NCI-H2196 treated with DMSO at 0.1 percent for 48 hours (cell line): Measurements from ENCODE around the gene SLC26A6.
A peak's percentile ranks its signal among the peaks of the same experiment; 100 is the strongest.

Experiments used
- DNase-seq: peaks from one replicate; lab custom pipeline; 2025; ENCODE audit not compliant: unreplicated experiment; lab: John Stamatoyannopoulos, UW

Gene SLC26A6, protein sequence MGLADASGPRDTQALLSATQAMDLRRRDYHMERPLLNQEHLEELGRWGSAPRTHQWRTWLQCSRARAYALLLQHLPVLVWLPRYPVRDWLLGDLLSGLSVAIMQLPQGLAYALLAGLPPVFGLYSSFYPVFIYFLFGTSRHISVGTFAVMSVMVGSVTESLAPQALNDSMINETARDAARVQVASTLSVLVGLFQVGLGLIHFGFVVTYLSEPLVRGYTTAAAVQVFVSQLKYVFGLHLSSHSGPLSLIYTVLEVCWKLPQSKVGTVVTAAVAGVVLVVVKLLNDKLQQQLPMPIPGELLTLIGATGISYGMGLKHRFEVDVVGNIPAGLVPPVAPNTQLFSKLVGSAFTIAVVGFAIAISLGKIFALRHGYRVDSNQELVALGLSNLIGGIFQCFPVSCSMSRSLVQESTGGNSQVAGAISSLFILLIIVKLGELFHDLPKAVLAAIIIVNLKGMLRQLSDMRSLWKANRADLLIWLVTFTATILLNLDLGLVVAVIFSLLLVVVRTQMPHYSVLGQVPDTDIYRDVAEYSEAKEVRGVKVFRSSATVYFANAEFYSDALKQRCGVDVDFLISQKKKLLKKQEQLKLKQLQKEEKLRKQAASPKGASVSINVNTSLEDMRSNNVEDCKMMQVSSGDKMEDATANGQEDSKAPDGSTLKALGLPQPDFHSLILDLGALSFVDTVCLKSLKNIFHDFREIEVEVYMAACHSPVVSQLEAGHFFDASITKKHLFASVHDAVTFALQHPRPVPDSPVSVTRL

DNA sequence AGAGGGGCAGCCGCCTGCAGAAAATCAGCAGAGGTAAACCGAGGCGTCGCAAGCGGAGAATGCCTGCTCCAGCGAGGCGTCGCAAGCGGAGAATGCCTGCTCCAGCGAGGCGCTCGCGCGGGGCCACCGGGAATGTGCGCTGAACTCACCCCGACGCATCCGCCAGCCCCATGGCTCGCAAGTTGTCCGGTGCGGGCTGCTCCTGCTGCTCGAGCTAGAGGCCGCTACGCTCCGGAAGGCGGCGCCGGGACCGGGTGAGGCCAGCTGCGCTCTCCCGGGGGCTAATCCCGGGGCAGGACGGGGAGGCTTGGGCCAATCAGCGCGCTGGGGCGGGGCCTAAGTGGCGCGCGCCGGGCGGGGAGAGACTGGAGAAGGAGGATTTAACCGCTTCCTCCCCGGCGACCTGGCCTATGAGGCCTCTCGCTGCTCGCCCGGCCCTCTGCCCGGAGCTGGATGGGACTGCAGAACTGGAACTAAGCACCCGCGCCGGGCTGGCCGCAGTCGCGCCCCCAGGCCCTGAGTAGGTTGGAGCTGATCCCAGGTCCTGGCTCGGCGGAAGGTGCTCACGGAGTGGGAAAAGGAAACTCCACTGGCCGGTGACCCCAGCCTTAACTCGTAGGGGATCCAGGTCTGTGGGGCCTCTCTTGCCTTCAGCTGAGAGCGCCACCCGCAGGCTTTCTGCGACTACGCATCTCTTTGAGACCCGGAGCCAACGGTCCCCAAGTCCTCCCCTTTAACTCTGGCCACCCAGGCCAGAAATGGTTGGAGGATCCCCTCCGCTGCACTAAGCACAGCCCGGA is at the start of gene SLC26A6:
Gene SLC26A6 (minus strand): TSS at position 240 of the 800 bp plus-strand sequence. CDS start 68 bp downstream, at position 172.
- DNase-seq = peak; percentile 60

DNA sequence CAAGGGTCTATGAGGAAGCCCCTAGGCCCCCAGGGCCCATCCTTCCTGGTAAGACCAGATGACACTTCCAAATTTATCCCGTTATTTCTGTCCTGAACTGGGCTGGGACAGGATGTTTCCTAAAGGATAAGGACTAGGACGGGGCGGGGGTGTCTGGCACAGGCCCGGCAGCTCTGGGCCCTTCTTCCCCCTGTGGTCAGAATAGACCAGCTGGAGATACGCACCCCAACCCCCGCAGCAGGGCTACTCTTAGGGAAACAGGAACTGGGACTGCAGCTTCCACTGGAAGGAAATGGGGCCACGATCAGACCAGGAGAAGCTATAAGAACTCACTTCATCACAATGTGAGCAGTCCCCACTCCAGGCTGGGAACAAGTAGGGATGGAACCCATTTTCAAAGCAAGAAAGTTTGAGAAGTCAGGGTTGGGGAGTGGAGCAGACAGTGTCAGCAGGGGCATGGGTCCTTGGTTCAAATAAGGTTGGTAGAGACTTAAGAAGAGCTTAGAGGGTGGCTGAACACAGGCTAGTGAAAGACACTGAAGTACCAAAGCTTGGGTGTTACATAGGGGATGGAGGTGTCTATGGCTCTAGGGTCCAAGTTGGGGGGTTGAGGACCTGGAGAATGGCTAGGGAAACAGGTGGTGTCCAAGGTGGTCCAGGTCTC is 49.4 kb upstream of the SLC26A6 start:
- no peak for DNase-seq

DNA sequence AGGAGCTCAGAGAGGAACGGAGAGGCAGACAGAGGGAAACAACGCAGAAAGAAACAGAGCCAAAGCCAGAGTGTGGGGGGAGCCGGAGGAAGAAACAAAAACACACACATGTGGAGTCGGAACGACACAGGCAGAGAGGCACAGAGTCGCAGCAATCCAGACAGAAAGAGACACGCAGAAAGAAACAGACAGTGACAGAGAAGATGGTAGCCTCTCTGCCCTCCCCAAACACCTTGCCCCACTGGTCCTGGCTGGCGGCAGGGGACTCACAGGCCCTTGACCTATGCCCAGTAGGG is 48.7 kb upstream of the SLC26A6 start:
- DNase-seq = no peak

DNA sequence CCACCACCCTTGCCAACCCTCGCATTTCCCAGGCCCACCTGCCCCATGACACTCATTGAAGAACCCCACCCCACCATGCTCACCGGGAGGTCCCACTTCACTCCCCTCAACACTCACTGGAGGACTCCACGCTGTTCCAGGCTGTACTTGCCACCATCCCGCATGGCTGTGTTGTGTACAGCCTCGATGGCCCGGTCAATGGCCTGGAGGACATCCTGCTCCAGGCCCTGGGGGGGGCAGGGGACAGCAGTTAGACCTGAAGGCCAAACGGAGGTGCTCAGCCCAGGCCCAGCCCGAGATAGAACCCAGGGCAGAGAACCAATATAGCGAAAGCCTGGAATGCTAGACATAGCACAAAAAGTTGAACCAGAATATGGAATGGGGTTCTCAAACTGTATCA is 47.5 kb upstream of the SLC26A6 start:
- DNase-seq = no peak

DNA sequence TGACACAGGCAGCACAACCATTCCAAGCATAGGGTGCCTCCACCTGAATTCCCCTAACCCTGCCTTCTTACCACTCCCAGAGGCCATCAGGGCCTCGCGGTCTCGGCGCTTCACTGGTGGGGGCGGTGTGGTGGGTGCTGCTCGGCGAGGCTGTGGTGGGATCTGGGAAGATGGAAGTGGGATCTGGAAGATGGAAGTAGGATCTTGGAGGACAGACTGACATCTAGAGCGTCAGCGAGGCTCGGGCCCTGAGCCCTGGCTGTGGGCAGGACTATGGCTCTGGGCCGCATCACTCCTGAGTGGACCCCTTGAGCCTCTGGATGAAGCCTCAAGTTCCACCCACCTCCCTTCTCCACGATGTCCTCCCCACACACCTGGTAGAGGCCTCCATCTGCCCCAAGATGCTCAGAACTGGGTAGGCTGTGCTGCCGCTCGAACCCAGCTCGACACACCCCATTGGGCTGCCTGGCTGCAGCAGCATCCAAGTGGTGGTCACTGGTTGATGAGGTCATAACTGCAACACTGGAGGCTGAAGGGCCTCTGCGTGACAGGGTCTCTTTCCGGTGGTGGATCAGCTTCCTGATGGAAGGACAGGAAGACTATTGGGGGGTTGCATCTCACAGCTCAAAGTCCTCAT is 46.8 kb upstream of the SLC26A6 start:
- no peak for DNase-seq

DNA sequence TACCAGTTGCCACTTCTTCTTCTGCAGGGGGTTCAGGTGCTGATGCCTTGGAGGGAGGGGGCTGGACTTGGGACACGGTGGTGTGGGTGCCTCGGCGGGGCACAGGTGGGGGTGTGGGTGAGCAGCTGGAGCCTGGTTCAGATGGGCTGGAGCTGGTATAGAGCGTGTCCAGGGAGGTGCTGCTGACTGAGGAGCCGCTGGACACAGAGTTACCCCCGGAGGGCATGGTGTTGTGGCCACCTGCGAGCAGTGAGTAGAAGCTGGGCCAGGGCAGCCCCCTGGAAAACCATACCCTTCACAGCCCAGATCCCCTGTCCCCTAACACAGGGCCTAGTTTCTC is 46.2 kb upstream of the SLC26A6 start:
- DNase-seq = no peak

DNA sequence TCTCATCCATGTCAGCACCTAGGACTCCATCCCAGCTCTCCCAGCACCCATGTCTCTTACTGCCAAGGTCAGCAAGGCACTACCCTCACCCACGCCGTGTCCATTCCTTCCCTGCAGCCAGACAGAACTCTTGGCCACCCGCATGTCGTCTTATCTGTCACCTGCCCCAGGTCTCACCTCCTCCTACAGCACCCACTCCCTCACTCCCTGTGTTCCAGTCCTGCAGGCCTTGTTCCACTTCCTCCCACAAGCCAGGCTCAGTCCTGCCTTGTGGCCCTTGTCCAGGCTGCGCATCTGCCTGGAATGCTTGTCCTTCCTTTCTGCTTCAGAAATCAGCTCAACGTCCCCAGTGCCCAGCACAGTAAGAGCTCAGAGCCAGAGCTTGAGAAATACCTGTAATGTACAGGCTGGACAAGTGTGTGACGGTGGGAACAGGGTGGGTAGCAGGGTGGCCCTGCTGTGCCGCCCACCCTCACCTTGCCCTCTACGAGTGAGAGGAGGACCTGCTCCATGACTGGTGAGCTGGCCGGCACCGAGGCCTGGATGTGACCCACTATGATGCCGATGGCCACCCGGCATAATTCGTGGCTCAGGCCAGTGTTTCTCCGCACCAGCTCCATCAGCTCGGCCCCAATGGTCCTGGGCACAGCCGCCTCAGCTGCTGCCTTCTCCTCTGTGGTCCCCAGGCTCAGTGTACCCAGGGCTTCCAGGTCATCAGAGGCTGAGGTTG is 45.7 kb upstream of the SLC26A6 start:
- DNase-seq = no peak

DNA sequence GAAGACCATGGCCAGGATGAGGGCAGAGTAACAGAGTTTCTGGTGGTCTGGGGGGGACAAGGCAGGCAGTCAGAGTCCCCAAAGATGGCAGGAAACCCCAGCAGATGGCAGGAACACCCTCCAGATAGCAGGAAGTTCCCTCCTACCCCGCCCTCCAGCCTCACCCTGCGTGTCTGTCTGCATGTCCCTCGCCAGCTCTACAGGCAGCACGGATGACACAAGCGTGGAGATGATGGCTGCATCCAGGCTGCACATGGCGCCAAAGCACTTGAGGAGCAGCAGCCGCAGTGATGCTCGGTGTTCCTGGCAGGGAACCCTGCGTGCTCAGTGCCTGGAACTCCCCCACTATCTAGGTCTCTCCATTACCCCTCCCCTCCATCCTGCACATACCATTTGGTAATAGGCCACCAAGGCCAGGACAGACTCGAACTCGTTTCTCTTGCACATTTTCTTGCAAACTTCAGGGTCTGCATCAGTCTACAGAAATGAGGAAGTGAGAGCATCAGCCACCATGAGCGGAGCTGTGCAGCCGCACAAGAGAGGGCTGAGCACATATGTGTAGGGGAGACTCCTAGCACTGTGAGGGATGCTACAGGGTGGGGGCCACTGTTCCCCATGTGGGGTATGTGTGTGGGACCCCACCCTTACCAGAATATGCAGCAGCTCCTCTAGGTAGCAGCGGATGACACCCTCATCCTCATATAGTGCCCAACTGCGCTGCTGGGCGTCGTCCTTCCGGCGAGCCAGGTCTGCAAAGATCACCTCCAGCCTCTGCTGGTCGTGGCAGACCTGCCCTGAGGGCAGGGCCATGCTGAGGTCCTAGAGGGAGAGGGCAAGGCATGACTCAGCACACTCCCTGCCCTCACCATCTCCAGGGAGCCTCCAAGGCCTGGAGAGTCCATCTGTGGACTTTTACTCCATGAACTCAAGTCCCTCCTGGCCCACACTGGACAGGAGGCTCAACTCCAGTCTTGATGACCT is 44.4 kb upstream of the SLC26A6 start:
- no peak for DNase-seq

DNA sequence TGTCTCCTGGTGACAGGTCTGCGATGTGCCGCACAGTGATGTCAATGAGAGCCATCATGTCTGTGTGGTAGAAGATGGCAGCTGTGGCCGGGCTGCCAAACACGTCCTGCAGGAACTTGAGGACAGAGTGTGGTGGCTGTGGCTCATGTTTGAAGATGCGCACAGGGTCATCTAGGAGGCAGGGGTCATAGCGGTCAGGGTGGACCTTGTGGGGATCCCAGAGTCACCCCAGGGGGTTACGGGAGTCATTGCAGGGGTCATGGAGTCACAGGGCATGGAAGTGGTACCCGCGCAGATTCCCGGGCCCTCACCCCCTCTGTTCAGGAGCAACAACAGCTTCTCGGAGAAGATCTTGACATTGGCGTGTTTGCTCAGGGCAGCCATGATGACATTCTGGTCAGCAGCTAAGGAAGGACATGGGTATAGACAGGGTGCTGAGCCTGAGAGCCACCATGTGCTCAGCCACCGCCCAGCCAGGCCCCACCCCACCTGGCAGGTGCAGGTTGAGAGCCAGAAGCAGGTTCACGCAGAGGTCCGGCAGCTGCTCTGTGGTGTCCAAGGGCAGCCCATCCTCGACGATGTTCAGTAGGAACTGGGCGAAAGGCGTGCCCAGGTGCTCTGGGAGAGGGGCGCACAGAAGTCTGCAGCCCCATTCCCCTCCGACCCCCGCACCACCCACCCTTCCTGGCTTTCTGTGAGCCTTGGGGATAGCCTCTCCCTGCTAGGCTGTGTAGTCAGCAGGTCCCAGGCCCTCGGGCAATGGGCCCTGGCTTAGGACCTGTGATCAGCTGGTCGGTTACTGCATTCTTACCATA is 43.5 kb upstream of the SLC26A6 start:
- DNase-seq = no peak

DNA sequence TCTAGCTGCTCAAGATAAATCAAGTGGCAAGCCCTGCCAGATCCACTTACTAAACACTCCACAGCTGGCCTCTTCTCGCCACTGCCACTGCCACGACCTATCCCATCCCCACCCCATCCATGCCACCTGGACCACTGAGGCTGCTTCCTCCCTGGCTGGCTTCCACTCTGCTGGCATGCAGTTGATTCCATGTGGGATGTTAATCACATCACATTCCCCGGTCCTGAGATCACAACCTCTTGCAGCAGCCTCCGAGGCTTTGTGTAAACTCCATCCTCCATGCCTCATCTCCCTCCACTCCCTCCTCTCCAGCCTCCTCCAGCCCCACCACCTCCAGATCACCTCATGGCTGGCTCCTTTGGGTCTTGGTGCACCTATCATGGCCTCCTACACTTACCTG is 42.8 kb upstream of the SLC26A6 start:
- DNase-seq = no peak

DNA sequence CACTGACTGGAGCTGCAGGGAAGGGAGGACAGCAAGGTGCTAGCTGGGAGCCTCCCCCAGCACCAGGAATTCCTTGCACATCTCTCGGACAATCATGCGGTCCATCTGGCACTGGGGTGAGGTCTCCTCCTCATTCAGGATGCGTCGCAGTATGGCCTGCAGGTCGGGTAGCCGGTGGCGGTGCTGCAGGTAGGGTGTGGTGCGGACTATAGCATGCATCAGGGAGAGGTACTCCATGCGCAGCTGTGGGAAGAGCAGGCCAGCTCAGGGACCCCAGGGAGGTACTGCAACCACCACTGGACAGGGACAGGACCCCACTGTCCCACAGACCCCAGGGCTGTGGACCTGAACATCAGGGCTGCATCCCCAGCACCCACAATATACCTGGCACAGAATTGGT is 39.2 kb upstream of the SLC26A6 start:
- no peak for DNase-seq

DNA sequence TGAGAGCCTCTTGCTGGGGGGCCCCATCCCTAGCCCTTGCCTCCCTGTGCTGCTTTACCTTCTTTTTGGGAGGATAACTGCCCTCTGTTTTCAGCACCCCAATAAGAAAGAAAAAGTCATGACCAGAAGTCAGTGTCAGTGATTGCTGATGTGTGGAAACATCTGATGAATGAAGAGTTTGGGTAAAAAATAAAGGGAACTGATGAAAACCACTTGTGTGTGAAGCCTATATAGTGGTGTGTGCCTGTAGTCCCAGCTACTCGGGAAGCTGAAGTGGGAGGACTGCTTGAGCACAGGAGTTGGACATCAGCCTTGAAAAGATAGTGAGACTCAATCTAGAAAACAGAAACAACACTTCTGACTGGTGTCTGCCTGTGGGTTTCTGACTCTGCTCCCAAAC is 37.3 kb upstream of the SLC26A6 start:
- DNase-seq = no peak

DNA sequence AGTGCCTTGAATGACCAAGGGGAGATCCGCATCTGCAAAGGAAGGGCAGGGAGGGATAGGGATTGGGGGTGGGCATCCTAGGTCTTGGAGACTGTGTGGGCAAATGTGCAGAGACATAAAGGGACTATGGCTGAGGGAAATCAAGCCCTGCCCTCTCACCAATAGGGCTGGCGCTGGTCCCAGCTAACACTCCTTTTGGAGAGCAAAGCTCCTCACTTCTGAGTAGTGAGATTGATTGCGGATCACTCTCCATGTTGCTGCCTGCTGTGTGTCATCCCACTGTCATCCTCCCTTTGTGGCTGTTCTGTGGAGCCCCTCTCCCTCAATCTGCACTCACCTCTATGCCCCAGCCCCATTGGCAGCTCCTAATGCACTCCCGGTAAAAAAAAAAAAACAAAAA is 29.7 kb upstream of the SLC26A6 start:
- DNase-seq = no peak

DNA sequence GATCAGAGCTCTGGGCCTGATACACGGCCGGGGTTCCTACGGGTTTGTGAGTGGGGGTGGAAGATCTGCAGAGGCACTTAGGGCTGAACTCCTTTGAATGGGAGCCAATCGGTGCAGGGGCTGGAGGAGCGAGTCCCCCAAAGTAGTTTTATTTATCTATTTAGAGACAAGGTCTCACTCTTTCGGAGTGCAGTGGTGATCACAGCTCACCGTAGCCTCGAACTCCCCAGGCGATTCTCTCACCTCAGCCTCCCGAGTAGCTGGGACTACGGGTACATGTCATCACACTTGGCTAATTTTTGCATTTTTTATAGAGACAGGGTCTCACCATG is 29.0 kb upstream of the SLC26A6 start:
- DNase-seq = no peak

DNA sequence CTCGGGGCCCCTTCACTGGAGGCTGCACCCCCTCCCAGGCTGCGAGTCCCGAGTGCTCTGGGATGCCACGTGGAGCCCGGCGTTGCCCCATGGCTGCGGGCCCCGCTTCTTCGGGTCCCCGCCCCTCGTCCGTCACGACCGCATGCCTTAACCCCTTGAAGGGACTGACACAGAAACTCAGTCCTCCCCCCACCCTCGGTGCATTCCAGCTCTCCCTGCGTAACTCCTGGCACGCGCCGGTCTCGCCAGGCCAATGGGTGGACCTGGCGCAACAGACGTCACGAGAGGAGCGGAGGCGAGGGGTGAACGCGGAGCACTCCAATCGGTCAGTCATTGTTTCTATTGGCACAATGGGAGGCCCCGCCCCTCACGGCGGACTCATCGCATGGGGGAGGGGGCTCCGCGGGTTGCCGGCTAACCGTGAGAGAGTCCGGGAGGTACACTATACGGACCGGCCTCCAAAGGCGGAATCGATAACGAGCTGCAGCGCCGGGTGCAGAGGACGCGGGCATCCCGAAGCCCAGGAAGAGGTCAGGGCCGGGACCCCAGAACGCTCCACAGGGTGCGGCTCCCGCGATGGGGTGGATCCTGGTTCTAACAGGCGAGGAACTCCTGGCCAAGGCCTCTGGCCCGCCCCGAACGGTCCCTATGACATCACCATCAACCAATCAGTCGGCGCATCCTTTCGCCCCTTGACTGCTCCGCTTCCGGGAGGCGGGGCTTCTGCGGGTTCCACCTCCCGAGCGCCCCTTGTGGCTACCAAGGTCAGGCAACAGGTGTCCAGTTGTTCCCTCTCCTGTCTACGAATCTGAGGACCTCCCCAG is 28.4 kb upstream of the SLC26A6 start:
- peak; percentile 82 for DNase-seq

DNA sequence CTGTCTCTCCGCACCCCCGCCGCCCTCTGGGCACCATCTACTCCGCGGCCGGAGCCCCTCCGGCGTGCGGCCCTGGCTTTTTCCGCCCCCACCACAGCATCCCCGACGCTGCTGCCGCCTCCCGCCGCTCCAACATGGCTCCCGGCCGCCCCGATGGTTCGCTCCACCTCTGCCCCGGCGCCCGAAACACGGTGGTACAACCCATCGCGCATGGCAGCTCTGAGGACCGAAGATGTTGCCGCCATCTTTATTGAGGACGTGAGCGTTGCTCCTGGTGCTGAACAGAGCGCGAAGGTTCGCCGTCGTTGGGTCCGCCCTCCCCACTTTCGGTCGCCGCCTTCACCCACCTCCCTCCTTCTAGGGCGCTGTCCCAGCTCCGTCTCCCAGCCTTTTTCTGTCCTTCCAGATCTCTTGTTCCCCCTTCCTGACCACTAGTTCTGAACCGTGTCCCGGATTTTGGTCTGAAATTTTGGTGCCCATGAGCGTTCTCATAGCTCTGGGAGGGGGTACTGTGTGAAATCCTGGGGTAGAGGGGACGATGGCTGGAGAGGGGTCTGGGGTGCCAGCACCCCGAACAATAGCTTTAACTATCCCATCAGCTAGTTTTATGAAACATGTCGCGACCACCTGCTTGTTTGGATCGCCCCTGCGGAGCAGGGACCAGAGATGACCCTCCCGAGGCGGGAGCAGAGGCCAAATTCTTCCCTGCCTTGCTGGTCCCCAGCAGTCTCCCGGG is 27.7 kb upstream of the SLC26A6 start, which contains the start of gene CELSR3:
Gene CELSR3 (minus strand): TSS at position 134 of the 736 bp plus-strand sequence. CDS start 252 bp downstream, outside the sequence.
- DNase-seq = peak; percentile 27
